ENCODE results near the gene ARPC3.

GRCh38 chr12:110498984-110499706 is 49.0 kb upstream of the ARPC3 start:
- TF ChIP-seq POLR2AphosphoS5 (IDR thresholded peaks at IDR 0.05): no peak
- TF ChIP-seq, protein P1, sequence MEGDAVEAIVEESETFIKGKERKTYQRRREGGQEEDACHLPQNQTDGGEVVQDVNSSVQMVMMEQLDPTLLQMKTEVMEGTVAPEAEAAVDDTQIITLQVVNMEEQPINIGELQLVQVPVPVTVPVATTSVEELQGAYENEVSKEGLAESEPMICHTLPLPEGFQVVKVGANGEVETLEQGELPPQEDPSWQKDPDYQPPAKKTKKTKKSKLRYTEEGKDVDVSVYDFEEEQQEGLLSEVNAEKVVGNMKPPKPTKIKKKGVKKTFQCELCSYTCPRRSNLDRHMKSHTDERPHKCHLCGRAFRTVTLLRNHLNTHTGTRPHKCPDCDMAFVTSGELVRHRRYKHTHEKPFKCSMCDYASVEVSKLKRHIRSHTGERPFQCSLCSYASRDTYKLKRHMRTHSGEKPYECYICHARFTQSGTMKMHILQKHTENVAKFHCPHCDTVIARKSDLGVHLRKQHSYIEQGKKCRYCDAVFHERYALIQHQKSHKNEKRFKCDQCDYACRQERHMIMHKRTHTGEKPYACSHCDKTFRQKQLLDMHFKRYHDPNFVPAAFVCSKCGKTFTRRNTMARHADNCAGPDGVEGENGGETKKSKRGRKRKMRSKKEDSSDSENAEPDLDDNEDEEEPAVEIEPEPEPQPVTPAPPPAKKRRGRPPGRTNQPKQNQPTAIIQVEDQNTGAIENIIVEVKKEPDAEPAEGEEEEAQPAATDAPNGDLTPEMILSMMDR (IDR thresholded peaks at IDR 0.05): no peak

Measured in prostate gland (tissue), 2 donors.